A549 (cell line): ENCODE data around the gene PLA1A. TPM values are rescaled to one million over a fixed set of nuclear protein-coding genes. Genes with fewer than 3 reads are reported as not detected.

Experiments
- ATAC-seq, 2 experiments: fragments of 200-7000 bp in 1 of 2; fragments of >200 bp in 1 of 2; cut with Nextera tagmentation in 1 of 2; cut with Tn5 transposase in 1 of 2; 3 replicates each; pipeline versions ENCODE4 v1.8.0 to v1.9.1; 2018 to 2020; ENCODE audit warnings: mild to moderate bottlenecking in 1 of 2, moderate library complexity in 1 of 2
- CTCF ChIA-PET: fragments of 300-600 bp; sonication (Branson Sonifier 250); formaldehyde crosslinking; extraction: SDS; loops from one replicate; lab custom pipeline; 2021; ENCODE audit warnings: antibody characterized with exemption, inconsistent platforms; lab: Yijun Ruan, JAX
- POLR2A ChIA-PET: fragments of 350-600 bp; formaldehyde crosslinking; extraction: SDS; loops from one replicate; lab custom pipeline; 2021; ENCODE audit warnings: antibody characterized with exemption, inconsistent platforms; lab: Yijun Ruan, JAX
- DNase-seq, 2 experiments: peaks; one replicate each; pipeline versions ENCODE4 v3.0.0 to v3.0.0-alpha.2; 2011 to 2016; ENCODE audit warnings: low read depth in 1 of 2, low spot score in 1 of 2
- FAIRE-seq: peaks from 2 replicates; lab custom pipeline; 2011; peaks lifted over from hg19 to GRCh38; lab: Jason Lieb, UNC
- H3K27ac ChIP-seq, 2 experiments: fragments of >200 bp; sonication (Bioruptor Twin); formaldehyde crosslinking; 3 replicates each; pipeline ENCODE4 v1.5.1; 2016 to 2017
- H3K4me1 ChIP-seq: fragments of >200 bp; sonication (Bioruptor Twin); formaldehyde crosslinking; 3 replicates; pipeline ENCODE4 v1.6.1; 2016
- H3K4me2 ChIP-seq: fragments of >200 bp; sonication (Bioruptor Twin); formaldehyde crosslinking; 3 replicates; pipeline ENCODE4 v1.6.1; 2016
- H3K4me3 ChIP-seq: fragments of >200 bp; sonication (Bioruptor Twin); formaldehyde crosslinking; 3 replicates; pipeline ENCODE4 v1.5.1; 2016
- H3K9me3 ChIP-seq: fragments of >200 bp; sonication (Bioruptor Twin); formaldehyde crosslinking; 3 replicates; pipeline ENCODE4 v1.6.1; 2016
- BCL3 ChIP-seq: fragments of >200 bp; sonication (Bioruptor Twin); formaldehyde crosslinking; IDR thresholded peaks from 3 replicates; pipeline ENCODE4 v1.6.1; 2016
- BHLHE40 ChIP-seq: IDR thresholded peaks from 2 replicates; pipeline ENCODE4 v1.6.1; 2012; ENCODE audit warnings: low read depth, low read length, inconsistent platforms
- CBX2 ChIP-seq: fragments of 200-600 bp; sonication (generic); IDR thresholded peaks from 2 replicates; pipeline ENCODE4 v1.6.1; 2016; ENCODE audit warnings: low read depth, mild to moderate bottlenecking, borderline replicate concordance
- CBX8 ChIP-seq: fragments of 200-600 bp; sonication (generic); IDR thresholded peaks from 2 replicates; pipeline ENCODE4 v1.6.1; 2016
- EHF ChIP-seq: fragments of 250-450 bp; sonication (Bioruptor Pico); IDR thresholded peaks from 2 replicates; pipeline ENCODE4 v1.5.0; 2020; ENCODE audit warnings: mild to moderate bottlenecking
- FOSB ChIP-seq: fragments of 250-450 bp; sonication (Bioruptor Pico); IDR thresholded peaks from 2 replicates; pipeline ENCODE4 v1.5.0; 2020; ENCODE audit warnings: mild to moderate bottlenecking, moderate library complexity
- GATA3 ChIP-seq: IDR thresholded peaks from 2 replicates; pipeline ENCODE4 v1.6.1; 2012; ENCODE audit warnings: borderline replicate concordance
- HES2 ChIP-seq: fragments of >200 bp; sonication (Bioruptor Twin); formaldehyde crosslinking; IDR thresholded peaks from 2 replicates; pipeline ENCODE4 v1.6.1; 2016
- HMGXB4 ChIP-seq: fragments of 250-450 bp; sonication (Bioruptor Pico); IDR thresholded peaks from 2 replicates; pipeline ENCODE4 v1.5.0; 2021; ENCODE audit warnings: mild to moderate bottlenecking, moderate library complexity, borderline replicate concordance
- HOXA7 ChIP-seq: fragments of 250-450 bp; sonication (Bioruptor Pico); IDR thresholded peaks from 2 replicates; pipeline ENCODE4 v1.5.0; 2020; ENCODE audit warnings: mild to moderate bottlenecking, moderate library complexity
- JUNB ChIP-seq: fragments of >200 bp; sonication (Bioruptor Twin); formaldehyde crosslinking; IDR thresholded peaks from 2 replicates; pipeline ENCODE4 v1.6.1; 2016
- KDM1A ChIP-seq: fragments of 200-600 bp; sonication (generic); IDR thresholded peaks from 2 replicates; pipeline ENCODE4 v1.6.1; 2016; ENCODE audit warnings: low read depth, mild to moderate bottlenecking
- NR3C1 ChIP-seq: fragments of >200 bp; sonication (Bioruptor Twin); formaldehyde crosslinking; IDR thresholded peaks from 3 replicates; pipeline ENCODE4 v1.6.1; 2017
- RAD21 ChIP-seq, 2 experiments: fragments of >200 bp in 1 of 2; sonication (Bioruptor Twin) in 1 of 2; formaldehyde crosslinking in 1 of 2; IDR thresholded peaks in 1 of 2; conservative IDR thresholded peaks in 1 of 2; 2 replicates in 1 of 2; 3 replicates in 1 of 2; pipeline ENCODE4 v1.6.1; 2012 to 2018; ENCODE audit warnings: inconsistent platforms in 1 of 2
- REST ChIP-seq: fragments of 200-600 bp; sonication (generic); IDR thresholded peaks from 2 replicates; pipeline ENCODE4 v1.6.1; 2016; ENCODE audit warnings: antibody characterized with exemption, mild to moderate bottlenecking, moderate library complexity
- ZFP36 ChIP-seq: fragments of 450-650 bp; IDR thresholded peaks from 2 replicates; pipeline ENCODE4 v1.6.1; 2014; ENCODE audit warnings: borderline replicate concordance; ENCODE audit not compliant: partially characterized antibody
- ZNF302 ChIP-seq: fragments of 250-450 bp; sonication (Bioruptor Pico); IDR thresholded peaks from 2 replicates; pipeline ENCODE4 v1.9.0; 2021; ENCODE audit warnings: inconsistent platforms, mild to moderate bottlenecking, moderate library complexity
- ZSCAN20 ChIP-seq: fragments of 250-450 bp; sonication (Bioruptor Pico); IDR thresholded peaks from 2 replicates; pipeline ENCODE4 v1.8.0; 2022; ENCODE audit warnings: mild to moderate bottlenecking, moderate library complexity
- WGBS: methylation state at CpG from one replicate; pipeline ENCODE4 v1.1.6; 2017; ENCODE audit errors: missing lambda C conversion rate; 5-methylcytosine and 5-hydroxymethylcytosine counted together
- polyA plus RNA-seq, 4 experiments: library from polyadenylated mRNA; depleted of rRNA in 3 of 4; stranded (reverse); fragments of >200 nt; fragmentation: RNase III in 1 of 4; extraction: RNeasy Plus Mini Kit Qiagen cat#74134 plus additional on column Dnase treatment in 1 of 4; gene quantifications; 2 replicates in 3 of 4; 3 replicates in 1 of 4; pipeline ENCODE4 v1.2.3, GENCODE V29; 2011 to 2017

PLA1A gene
- polyA plus RNA-seq, 2 of the 4 experiments (the other 2 are of a cell fraction): 0.17 to 0.18 TPM

- WGBS: 77% methylated on average over 6 of the region's 6 CpGs
These were observed 15.5 kb upstream of the PLA1A start for GRCh38 chr3:119582178-119582577.

GRCh38 chr3:119585208-119585607 is 12.5 kb upstream of the PLA1A start:
- Histone ChIP-seq H3K9me3 (no peaks in the 10 kb centered on the region), H3K4me1 (0 out of 3 replicates have a peak, but pooled peaks cover under 1% of the 10 kb centered on the region), H3K4me3 (no peak overlapping the region), H3K4me2 (no peak overlapping the region), H3K27ac (no peak overlapping the region)
- ATAC-seq: no peak
- CTCF ChIA-PET: interaction anchor here (1.3 kb wide), 1 partner anchor 96 kb away, joined by 3 read pairs; no protein-coding TSS in a partner anchor
- no peak for TF ChIP-seq BCL3
- TF ChIP-seq RAD21 (conservative IDR thresholded peaks at IDR 0.05 in 1 of 2, IDR thresholded peaks at IDR 0.05 in 1 of 2): no peak
- no peak for TF ChIP-seq KDM1A
- no peak for TF ChIP-seq JUNB
- TF ChIP-seq REST: no peak
- no peak for TF ChIP-seq CBX2
- no peak for TF ChIP-seq EHF (CRISPR knock-in tag)
- no peak for TF ChIP-seq ZNF302 (CRISPR knock-in tag)
- TF ChIP-seq ZSCAN20: no peak
- TF ChIP-seq CBX8: no peak
- no peak for TF ChIP-seq HMGXB4 (CRISPR knock-in tag)
- no peak for TF ChIP-seq NR3C1
- TF ChIP-seq ZFP36: no peak
- no peak for TF ChIP-seq GATA3
- TF ChIP-seq BHLHE40: no peak
- FAIRE-seq: no peak
- WGBS: 91% methylated on average over 10 of the region's 10 CpGs
- POLR2A ChIA-PET: no interaction called here
- no peak for DNase-seq

More at GRCh38 chr3:119582178-119582577, 15.5 kb upstream of the PLA1A start:
- Histone ChIP-seq H3K27ac (no peak overlapping the region), H3K4me3 (no peak overlapping the region), H3K9me3 (no peaks in the 10 kb centered on the region), H3K4me1 (peaks cover 9% of the 10 kb centered on the region; the same call in 1 of the 3 replicates), H3K4me2 (no peak overlapping the region)
- no peak for FAIRE-seq
- no peak for DNase-seq
- POLR2A ChIA-PET: no interaction called here
- no peak for TF ChIP-seq NR3C1
- no peak for TF ChIP-seq HOXA7
- TF ChIP-seq HES2: no peak
- TF ChIP-seq BCL3: no peak
- TF ChIP-seq HMGXB4 (CRISPR knock-in tag): no peak
- no peak for TF ChIP-seq FOSB (CRISPR knock-in tag)
- ATAC-seq: no peak
- CTCF ChIA-PET: interaction anchor here (1.1 to 1.7 kb wide), 2 partner anchors 14 to 99 kb away, joined by 3 to 5 read pairs; no protein-coding TSS in a partner anchor
